ENCODE measurements around the gene KIAA0930.
"Not testable (repeated sequence)": the region's sequence is repeated elsewhere in the genome, so short reads cannot be mapped to it uniquely, and the experiment has no call there.

Gene KIAA0930

DNA sequence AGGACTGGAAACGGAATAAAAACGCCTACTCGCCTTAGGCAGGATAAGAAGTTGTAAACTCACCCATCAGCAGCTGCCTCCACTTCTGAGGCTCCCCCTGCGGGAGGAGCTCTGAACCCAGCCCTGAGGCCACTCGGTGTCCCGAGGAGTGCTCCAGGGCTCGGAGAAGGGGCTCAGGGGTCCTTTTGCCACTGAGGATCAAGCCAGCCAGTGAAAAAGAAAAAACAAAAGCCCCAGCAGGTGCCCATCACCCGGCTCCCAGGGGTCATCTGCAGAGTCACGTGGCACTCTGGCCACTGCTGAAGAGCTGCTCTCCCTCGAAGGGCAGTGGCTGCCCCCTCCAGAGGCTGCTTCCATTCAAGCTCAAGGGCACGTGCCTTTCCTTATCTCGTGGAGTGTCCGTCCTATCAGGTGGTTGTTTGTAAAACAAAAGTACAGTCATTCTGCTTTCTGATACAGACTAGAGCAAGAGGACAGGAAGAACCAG lies 48.0 kb downstream of the KIAA0930 start:
- H3K4me1 ChIP-seq (ENCODE audit: control insufficient read depth, insufficient read depth, low read depth, low read length): peaks cover 2% of the 10 kb centered on the region
- no peak overlapping the region for H2BK5ac ChIP-seq (ENCODE audit: low read depth, low read length, poor library complexity, severe bottlenecking)
- no peaks in the 10 kb centered on the region for H3K27me3 ChIP-seq (ENCODE audit: control insufficient read depth in 1 of 2, insufficient read depth in 1 of 2, low read length in 2 of 2)
- no peak overlapping the region for H2BK120ac ChIP-seq (ENCODE audit: low read depth, low read length)
- no peak overlapping the region for H4K91ac ChIP-seq (ENCODE audit: low read length)
- peaks cover 4% of the 10 kb centered on the region for H3K79me1 ChIP-seq (replicated peaks; ENCODE audit: low read length, poor library complexity, severe bottlenecking)
- H4K8ac ChIP-seq (ENCODE audit: low read length): no peak overlapping the region
- no peak overlapping the region for H3K18ac ChIP-seq (ENCODE audit: low read depth in 1 of 2, low read length in 2 of 2)
- no peak overlapping the region for H3K4ac ChIP-seq (ENCODE audit: low read depth in 1 of 2, low read length in 2 of 2)
- no peak overlapping the region for H2BK15ac ChIP-seq (ENCODE audit: low read depth, poor library complexity, severe bottlenecking)
- 30% methylated on average over 13 of the region's 13 CpGs for WGBS
- H3K4me3 ChIP-seq (ENCODE audit: insufficient read depth in 1 of 2, low read depth in 1 of 2, low read length in 2 of 2): no peak overlapping the region
- DNase-seq: no peak
- H3K23ac ChIP-seq (ENCODE audit: low read length in 2 of 2): no peak overlapping the region
- peaks cover 43 to 54% of the 10 kb centered on the region in 2 experiments for H3K36me3 ChIP-seq (ENCODE audit: control insufficient read depth in 1 of 2, insufficient read depth in 2 of 2, low read depth in 1 of 2, low read length in 2 of 2)
- H3K9ac ChIP-seq (ENCODE audit: low read length): no peak overlapping the region
- no peaks in the 10 kb centered on the region for H3K9me3 ChIP-seq (ENCODE audit: control insufficient read depth, low read length)
- no peak overlapping the region for H3K14ac ChIP-seq (ENCODE audit: low read length in 2 of 2)
- no peak overlapping the region for H3K27ac ChIP-seq (ENCODE audit: low read length, poor library complexity, severe bottlenecking)
- peak overlapping the region in 1 of 2 experiments; percentile 84 for H2BK12ac ChIP-seq (ENCODE audit: low read length in 2 of 2)
- no peak overlapping the region for H3K4me2 ChIP-seq (ENCODE audit: low read length, poor library complexity, severe bottlenecking)
- no peak overlapping the region for H2AK5ac ChIP-seq (ENCODE audit: low read length, severe bottlenecking)
- H2AFZ ChIP-seq (ENCODE audit: low read depth, low read length): no peak overlapping the region

DNA sequence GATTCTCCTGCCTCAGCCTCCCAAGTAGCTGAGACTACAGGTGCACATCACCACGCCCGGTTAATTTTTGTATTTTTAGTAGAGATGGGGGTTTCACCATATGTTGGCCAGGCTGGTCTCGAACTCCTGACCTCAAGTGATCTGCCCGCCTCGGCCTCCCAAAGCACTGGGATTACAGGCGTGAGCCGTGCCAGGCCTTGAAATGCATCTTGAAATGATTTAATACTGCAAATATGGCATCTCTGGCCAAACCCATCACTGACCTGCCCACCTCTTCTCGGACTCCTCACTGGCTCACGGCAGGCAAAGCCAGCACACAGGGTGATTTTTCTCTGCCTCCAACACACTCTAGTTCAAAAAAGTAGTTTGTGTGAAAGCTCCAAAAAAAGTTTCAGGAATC lies 48.9 kb downstream of the KIAA0930 start:
- not testable (repeated sequence) for H3K9me3 ChIP-seq (ENCODE audit: control insufficient read depth, low read length); H3K18ac ChIP-seq (ENCODE audit: low read depth in 1 of 2, low read length in 2 of 2); H2BK12ac ChIP-seq (ENCODE audit: low read length in 2 of 2); H2BK120ac ChIP-seq (ENCODE audit: low read depth, low read length); H3K4ac ChIP-seq (ENCODE audit: low read depth in 1 of 2, low read length in 2 of 2); H3K4me2 ChIP-seq (ENCODE audit: low read length, poor library complexity, severe bottlenecking); H4K91ac ChIP-seq (ENCODE audit: low read length); H3K14ac ChIP-seq (ENCODE audit: low read length in 2 of 2); H2BK5ac ChIP-seq (ENCODE audit: low read depth, low read length, poor library complexity, severe bottlenecking); H3K27ac ChIP-seq (ENCODE audit: low read length, poor library complexity, severe bottlenecking); H3K9ac ChIP-seq (ENCODE audit: low read length); DNase-seq; H2AK5ac ChIP-seq (ENCODE audit: low read length, severe bottlenecking); H3K27me3 ChIP-seq (ENCODE audit: control insufficient read depth in 1 of 2, insufficient read depth in 1 of 2, low read length in 2 of 2); H2AFZ ChIP-seq (ENCODE audit: low read depth, low read length); H4K8ac ChIP-seq (ENCODE audit: low read length); H3K4me3 ChIP-seq (ENCODE audit: insufficient read depth in 1 of 2, low read depth in 1 of 2, low read length in 2 of 2); H3K4me1 ChIP-seq (ENCODE audit: control insufficient read depth, insufficient read depth, low read depth, low read length); H3K79me1 ChIP-seq (replicated peaks; ENCODE audit: low read length, poor library complexity, severe bottlenecking); H2BK15ac ChIP-seq (ENCODE audit: low read depth, poor library complexity, severe bottlenecking); H3K23ac ChIP-seq (ENCODE audit: low read length in 2 of 2)
- WGBS: 94% methylated on average over 9 of the region's 9 CpGs
- H3K36me3 ChIP-seq (ENCODE audit: control insufficient read depth in 1 of 2, insufficient read depth in 2 of 2, low read depth in 1 of 2, low read length in 2 of 2): peaks cover 35 to 44% of the 10 kb centered on the region in 2 experiments

DNA sequence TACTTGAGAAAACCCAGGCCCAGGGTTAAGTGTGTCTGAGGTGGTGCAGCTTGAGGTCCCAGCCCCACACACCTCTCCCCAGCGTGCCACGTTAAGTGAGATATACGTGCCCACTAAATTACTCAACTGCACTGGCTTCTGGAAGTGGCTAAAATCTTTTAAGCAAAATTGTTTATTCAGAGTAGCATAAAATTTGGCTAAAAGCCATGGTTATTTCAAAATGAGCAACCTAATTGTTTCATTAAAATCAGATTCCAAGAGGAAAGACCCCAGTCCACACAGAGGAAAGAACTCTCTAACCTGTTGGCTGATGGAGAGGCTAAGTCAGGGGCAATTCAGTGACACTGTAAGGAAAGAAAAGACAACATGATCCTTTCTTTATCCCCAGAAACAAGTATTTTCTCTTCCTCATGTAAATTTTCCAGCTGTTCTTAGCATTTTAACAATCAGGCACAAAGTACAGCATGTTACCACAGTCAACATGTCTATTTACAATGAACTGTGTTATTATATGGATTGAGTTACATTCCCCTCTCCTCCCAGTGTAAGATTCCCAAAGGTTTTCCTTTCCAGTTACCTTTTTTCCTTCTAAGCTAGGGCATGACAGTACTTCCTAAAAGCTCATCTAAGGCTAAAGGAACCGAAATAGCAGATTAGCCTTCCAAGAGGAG lies 50.4 kb downstream of the KIAA0930 start:
- Histone ChIP-seq H3K27ac (ENCODE audit: low read length, poor library complexity, severe bottlenecking) (no peak overlapping the region), H3K27me3 (ENCODE audit: control insufficient read depth in 1 of 2, insufficient read depth in 1 of 2, low read length in 2 of 2) (no peaks in the 10 kb centered on the region), H3K9me3 (ENCODE audit: control insufficient read depth, low read length) (no peaks in the 10 kb centered on the region), H3K14ac (ENCODE audit: low read length in 2 of 2) (no peak overlapping the region), H3K79me1 (replicated peaks; ENCODE audit: low read length, poor library complexity, severe bottlenecking) (peaks cover 6% of the 10 kb centered on the region), H3K4me3 (ENCODE audit: insufficient read depth in 1 of 2, low read depth in 1 of 2, low read length in 2 of 2) (no peak overlapping the region), H3K4me2 (ENCODE audit: low read length, poor library complexity, severe bottlenecking) (no peak overlapping the region), H3K4ac (ENCODE audit: low read depth in 1 of 2, low read length in 2 of 2) (no peak overlapping the region), H3K9ac (ENCODE audit: low read length) (no peak overlapping the region), H2BK120ac (ENCODE audit: low read depth, low read length) (no peak overlapping the region), H4K91ac (ENCODE audit: low read length) (no peak overlapping the region), H3K36me3 (ENCODE audit: control insufficient read depth in 1 of 2, insufficient read depth in 2 of 2, low read depth in 1 of 2, low read length in 2 of 2) (peaks cover 32 to 37% of the 10 kb centered on the region in 2 experiments), H4K8ac (ENCODE audit: low read length) (no peak overlapping the region), H2BK5ac (ENCODE audit: low read depth, low read length, poor library complexity, severe bottlenecking) (no peak overlapping the region), H3K23ac (ENCODE audit: low read length in 2 of 2) (no peak overlapping the region), H2AK5ac (ENCODE audit: low read length, severe bottlenecking) (no peak overlapping the region), H2BK15ac (ENCODE audit: low read depth, poor library complexity, severe bottlenecking) (no peak overlapping the region), H2BK12ac (ENCODE audit: low read length in 2 of 2) (no peak overlapping the region), H3K18ac (ENCODE audit: low read depth in 1 of 2, low read length in 2 of 2) (no peak overlapping the region), H3K4me1 (ENCODE audit: control insufficient read depth, insufficient read depth, low read depth, low read length) (peaks cover 2% of the 10 kb centered on the region), H2AFZ (ENCODE audit: low read depth, low read length) (no peak overlapping the region)
- 100% methylated on average over 1 of the region's 4 CpGs for WGBS
- DNase-seq: no peak

DNA sequence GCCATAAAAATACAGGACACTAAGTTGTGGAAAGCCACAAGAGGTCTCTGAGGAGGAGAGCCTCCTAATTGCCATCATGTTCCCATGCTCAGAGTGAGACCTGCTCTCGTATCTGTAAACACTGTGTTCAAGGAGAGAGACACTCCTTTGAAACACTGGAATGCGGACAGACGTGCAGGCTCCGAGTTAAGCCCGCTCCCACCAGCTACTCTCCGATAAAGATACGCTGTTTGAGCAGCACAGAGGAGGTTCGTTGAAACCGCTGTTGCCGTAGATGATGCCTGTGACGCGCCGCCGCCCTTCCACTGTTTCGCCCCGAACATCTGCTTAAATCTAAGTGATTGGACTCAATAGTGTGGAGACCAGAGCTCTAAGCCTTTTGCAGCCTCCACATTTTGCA lies 51.9 kb downstream of the KIAA0930 start:
- H3K14ac ChIP-seq (ENCODE audit: low read length in 2 of 2): no peak overlapping the region
- H3K79me1 ChIP-seq (replicated peaks; ENCODE audit: low read length, poor library complexity, severe bottlenecking): peaks cover 9% of the 10 kb centered on the region
- H2BK120ac ChIP-seq (ENCODE audit: low read depth, low read length): no peak overlapping the region
- H3K4me1 ChIP-seq (ENCODE audit: control insufficient read depth, insufficient read depth, low read depth, low read length): peaks cover 2% of the 10 kb centered on the region
- H3K9me3 ChIP-seq (ENCODE audit: control insufficient read depth, low read length): no peaks in the 10 kb centered on the region
- no peak overlapping the region for H2AFZ ChIP-seq (ENCODE audit: low read depth, low read length)
- H2BK15ac ChIP-seq (ENCODE audit: low read depth, poor library complexity, severe bottlenecking): no peak overlapping the region
- H3K27ac ChIP-seq (ENCODE audit: low read length, poor library complexity, severe bottlenecking): no peak overlapping the region
- no peak overlapping the region for H2BK12ac ChIP-seq (ENCODE audit: low read length in 2 of 2)
- no peak overlapping the region for H2BK5ac ChIP-seq (ENCODE audit: low read depth, low read length, poor library complexity, severe bottlenecking)
- H3K18ac ChIP-seq (ENCODE audit: low read depth in 1 of 2, low read length in 2 of 2): no peak overlapping the region
- no peak overlapping the region for H3K23ac ChIP-seq (ENCODE audit: low read length in 2 of 2)
- H3K4me2 ChIP-seq (ENCODE audit: low read length, poor library complexity, severe bottlenecking): no peak overlapping the region
- H2AK5ac ChIP-seq (ENCODE audit: low read length, severe bottlenecking): no peak overlapping the region
- no peak overlapping the region for H4K8ac ChIP-seq (ENCODE audit: low read length)
- peaks cover 36 to 40% of the 10 kb centered on the region in 2 experiments for H3K36me3 ChIP-seq (ENCODE audit: control insufficient read depth in 1 of 2, insufficient read depth in 2 of 2, low read depth in 1 of 2, low read length in 2 of 2)
- H4K91ac ChIP-seq (ENCODE audit: low read length): no peak overlapping the region
- 88% methylated on average over 16 of the region's 16 CpGs for WGBS
- no peak for DNase-seq
- no peak overlapping the region for H3K4me3 ChIP-seq (ENCODE audit: insufficient read depth in 1 of 2, low read depth in 1 of 2, low read length in 2 of 2)
- H3K9ac ChIP-seq (ENCODE audit: low read length): no peak overlapping the region
- H3K27me3 ChIP-seq (ENCODE audit: control insufficient read depth in 1 of 2, insufficient read depth in 1 of 2, low read length in 2 of 2): no peaks in the 10 kb centered on the region
- no peak overlapping the region for H3K4ac ChIP-seq (ENCODE audit: low read depth in 1 of 2, low read length in 2 of 2)

Measured in mesenchymal stem cell (in vitro differentiated cells and primary cell).